CD1c-positive myeloid dendritic cell (primary cell): Measurements from ENCODE around the gene KCNT1.

Source experiments
- DNase-seq: peaks from one replicate; pipeline ENCODE4 v3.0.0-alpha.2; 2016; ENCODE audit errors: extremely low spot score

The KCNT1 gene

DNA sequence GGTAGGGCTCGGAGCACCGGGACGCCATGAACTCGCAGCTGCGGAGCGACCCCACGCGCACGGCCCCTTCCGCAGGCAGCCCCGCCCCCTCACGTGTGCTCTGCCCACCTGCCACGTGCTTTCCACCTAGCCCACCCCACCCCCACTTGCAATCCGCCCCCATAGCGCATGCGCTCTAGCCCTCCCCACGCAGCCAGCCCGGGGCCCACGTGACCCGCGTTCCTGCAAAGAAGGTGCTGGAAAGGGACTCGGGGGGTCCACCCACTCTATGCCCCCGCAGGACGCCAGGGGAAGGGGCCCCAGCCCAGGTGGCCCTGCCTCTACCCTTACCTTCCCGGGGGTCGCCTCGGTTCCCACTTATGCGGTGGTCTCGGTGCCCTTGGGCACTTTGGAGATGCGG, 2.5 kb upstream of the KCNT1 start, which contains the start of gene SOHLH1:
Gene SOHLH1, minus strand, starts transcription at position 42 of the 400 bp plus-strand sequence. Its CDS starts 14 bp downstream, at position 28.
- no peak for DNase-seq

DNA sequence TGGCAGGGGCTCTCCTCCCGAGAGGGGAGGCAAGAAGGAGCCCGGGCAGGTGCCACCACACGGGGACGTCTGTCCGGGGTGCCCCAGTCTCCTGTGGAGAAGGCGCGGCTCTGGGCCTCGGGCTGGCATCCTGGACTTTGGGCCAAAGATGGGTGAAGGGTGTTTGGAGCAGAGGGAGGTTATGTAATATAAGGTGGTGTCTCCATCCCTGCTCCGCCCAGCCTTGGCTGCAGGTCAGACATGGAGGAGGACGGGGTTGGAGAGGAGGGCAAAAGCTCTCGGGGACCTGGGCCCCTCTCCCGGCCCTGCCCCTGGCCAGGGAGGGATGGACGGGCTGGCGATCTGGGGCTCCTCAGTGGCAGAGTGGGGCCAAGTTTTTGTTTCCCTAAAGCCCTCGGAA, 1.5 kb upstream of the KCNT1 start:
- DNase-seq, result no peak

- DNase-seq, result no peak
Measured at GRCh38 chr9:135701067-135701958, 672 bp upstream of the KCNT1 start.

- no peak for DNase-seq
Measured at GRCh38 chr9:135703726-135704125, 1.7 kb downstream of the KCNT1 start.

DNA sequence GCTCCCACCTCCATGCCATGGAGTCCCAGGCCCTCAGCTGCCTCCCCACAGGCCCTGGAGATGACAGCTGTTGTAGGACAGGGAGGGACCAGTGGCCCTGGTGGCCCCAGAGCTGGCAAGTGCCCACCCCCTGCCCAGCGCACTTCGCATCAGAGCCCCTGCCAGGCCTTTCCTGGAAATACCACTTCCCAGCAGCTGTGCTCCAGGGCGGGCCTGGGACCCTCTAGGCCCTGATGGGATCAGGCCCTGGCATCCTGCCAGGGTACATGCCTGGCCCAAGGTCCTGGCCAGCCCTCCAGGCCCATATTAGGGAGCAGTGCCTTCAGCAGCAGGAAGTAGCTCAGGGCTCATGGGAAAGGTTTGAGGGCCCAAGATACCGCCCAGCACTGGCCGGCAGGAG, 2.5 kb downstream of the KCNT1 start:
- no peak for DNase-seq

DNA sequence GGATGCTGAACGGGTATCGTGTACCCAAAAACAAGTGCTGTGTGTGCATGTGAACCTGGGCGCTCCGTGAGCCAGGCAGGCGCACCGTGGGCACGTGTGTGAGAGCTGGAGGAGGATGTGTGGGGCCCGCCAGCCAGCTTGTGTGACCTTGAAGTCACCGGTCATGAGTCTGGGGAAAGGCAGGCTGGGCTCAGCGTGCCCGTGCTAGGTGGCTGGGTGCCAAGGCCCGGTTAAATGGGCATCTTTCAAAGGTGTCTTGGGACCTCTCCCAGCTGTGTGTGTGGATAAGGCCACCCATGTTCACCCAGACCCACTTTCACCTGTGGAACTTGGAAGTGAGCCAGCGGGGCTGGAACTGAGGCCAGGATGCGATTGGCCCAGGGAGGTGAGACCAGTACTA, 3.4 kb downstream of the KCNT1 start:
- DNase-seq, result no peak

DNA sequence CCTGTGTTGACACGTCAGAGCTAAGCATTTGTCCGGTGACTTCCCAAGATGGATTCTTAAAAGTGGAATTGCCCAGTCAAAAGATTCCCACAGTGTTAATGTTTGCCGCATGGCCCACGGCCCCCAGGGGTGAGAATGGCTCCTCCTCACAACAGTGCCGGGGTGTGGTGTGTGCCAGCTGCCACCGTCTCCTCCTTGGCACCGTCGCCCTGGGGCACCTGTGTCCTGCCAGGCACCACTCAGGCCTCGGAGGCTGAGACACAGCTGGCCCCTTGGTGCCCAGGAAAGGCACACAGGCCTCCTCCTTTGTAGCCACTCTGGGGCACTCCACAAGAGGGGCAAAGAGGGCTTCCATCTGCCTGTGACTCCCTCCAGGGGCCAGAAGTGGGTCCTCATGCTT, 4.3 kb downstream of the KCNT1 start:
- DNase-seq, result no peak

GRCh38 chr9:135707252-135708138, 5.5 kb downstream of the KCNT1 start:
- DNase-seq, result no peak

DNA sequence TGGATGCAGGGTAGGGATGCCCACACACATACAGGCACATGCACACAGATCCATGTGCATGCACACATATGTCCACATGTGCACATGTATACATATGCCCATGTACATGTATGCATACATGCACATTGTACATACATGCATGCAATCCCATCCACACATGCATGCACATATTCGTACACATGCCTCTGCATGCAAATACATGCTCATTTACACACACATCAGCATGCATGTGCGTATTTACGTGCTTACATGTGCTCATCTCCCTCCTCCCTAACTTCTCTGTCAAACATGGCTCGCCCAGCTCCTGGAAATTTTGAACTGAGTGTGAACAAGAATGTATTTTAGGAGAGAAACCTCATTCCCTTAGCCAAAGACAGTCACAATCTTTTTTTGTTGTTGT, 6.2 kb downstream of the KCNT1 start:
- no peak for DNase-seq

DNA sequence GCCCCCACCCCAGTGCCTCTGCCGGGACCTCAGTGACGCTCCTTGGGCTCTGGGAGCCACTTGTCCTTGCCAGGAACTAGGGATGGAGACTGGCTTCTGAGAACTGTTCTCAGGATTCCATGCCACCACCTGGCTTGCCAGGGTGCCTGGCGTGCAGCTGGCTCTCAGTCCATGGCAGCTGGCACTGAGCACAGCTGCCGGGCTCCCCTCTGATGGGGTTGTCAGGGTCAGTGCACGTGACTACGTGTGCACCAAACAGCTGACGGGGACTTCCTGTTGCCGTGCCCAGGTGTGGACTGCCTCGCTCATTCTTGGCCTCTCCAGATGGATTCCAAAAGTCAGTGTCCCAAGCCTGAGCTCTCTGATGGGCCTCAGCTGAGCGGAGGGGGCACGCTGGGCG, 9.4 kb downstream of the KCNT1 start:
- DNase-seq, result no peak

- no peak for DNase-seq
Measured at GRCh38 chr9:135711881-135712280, 9.9 kb downstream of the KCNT1 start.

DNA sequence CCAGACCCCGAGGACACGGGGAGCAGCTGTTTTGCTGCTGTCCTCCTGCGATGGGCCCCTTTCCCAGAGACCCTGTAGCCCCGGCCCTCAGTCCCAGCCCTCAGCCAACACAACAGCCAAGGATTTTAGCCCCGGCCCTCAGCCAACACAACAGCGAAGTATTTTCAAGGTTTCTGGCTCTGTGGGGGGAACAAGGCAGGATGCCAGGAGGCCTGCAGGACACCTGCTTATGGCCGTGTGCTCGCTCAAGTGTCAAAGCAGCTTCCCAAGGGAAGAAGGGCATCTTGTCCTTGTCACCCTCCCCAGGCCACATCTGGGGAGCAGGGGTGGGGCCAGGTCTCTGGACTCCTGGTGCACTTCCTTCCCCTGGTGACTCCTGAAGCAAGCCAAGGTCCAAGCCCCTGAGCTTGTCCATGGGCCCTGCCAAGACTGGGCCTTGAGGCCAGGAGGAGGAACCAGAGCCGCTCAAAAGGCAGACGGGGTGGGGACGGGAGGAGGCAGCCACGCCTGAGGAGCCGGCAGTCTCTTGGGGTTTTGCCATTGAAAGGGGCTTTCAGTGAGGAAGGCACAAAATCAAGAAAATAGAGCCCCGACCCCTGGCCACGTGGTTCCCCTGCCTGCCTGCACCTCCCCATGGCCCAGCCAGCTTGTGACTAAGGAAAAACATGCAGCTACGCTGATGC, 10.8 kb downstream of the KCNT1 start:
- no peak for DNase-seq

GRCh38 chr9:135714242-135715055, 12.5 kb downstream of the KCNT1 start:
- DNase-seq, result no peak

GRCh38 chr9:135715056-135715595, 13.1 kb downstream of the KCNT1 start:
- DNase-seq, result no peak

- no peak for DNase-seq
Measured at GRCh38 chr9:135716045-135716444, 14.1 kb downstream of the KCNT1 start.

- DNase-seq, result no peak
Measured at GRCh38 chr9:135717410-135717809, 15.4 kb downstream of the KCNT1 start.

DNA sequence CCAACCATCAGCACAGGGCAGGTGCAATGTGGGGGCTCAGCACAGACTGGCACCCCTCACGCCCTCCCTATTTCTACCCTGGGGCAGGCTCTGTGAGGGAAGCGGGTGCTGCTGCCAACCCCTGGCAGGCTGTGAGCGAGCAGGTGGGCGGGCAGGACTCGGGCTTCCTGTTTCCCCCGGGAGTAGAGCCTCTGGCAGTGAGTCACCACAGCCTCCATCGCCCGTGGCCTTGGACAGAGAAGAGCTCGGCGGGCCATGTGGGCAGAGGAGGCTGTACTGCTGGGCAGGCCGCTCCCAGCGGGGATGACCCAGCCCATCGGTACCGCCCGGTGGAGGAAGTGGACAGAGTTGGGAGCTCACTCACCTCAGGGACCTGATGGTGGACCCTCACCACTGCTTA, 16.6 kb downstream of the KCNT1 start:
- DNase-seq, result peak; percentile 59

DNA sequence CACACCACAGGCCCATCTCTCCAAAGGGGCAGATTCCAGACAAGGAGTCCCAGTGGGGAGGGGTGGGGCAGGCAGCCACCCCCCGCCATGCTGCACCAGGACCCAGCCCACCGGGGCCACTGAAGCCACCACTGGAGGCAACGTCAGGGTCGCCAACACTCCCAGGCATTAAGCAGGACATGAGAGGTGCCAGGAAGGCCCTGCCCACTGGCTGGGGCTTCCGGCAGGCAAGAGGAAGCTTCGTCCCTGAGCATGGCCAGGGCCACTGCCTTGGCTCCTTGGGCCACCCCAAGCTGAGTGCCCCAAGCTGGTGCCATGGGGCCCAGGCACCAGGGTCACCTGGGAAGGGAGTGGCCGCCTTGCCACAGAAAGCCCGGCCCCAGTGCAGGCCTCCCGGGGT, 17.5 kb downstream of the KCNT1 start:
- DNase-seq, result no peak

DNA sequence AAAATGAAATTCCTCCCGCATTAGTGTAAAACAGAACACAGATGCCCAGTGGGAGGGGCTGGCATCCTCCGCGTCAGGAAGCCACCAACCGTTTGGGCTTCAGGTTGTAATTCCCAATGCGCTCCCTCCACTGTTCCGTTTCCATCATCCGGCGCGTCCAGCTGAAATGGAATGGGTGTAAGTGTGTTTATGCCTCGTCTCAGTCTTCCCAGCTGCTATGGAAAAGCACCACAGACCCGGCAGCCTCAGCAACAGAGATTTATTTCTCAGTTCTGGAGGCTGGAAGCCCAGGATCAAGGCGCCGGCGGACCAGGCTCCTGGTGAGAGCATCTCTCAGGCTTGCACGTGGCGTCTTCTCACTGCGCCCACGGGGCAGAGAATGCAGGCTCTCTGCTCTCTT, 20.4 kb downstream of the KCNT1 start:
- DNase-seq, result no peak

GRCh38 chr9:135724186-135724787, 22.3 kb downstream of the KCNT1 start:
- DNase-seq, result no peak
